Pancreas (tissue), 10 donors: ENCODE data around the gene TSC22D3. TPM values are rescaled to one million over a fixed set of nuclear protein-coding genes. Genes with fewer than 3 reads are reported as not detected.
"Not testable (repeated sequence)": the region's sequence is repeated elsewhere in the genome, so short reads cannot be mapped to it uniquely, and the experiment has no call there.

ENCODE experiments used
- ATAC-seq, 4 donors: fragments of 200-7000 bp; cut with Tn5 transposase; one replicate each; pipeline versions ENCODE4 v1.8.0 to v1.9.1; 2020; ENCODE audit warnings: mild to moderate bottlenecking in 4 of 4, moderate library complexity in 4 of 4
- DNase-seq, 6 donors: peaks; one replicate each; pipeline ENCODE4 v3.0.0-alpha.2; 2020
- FAIRE-seq: peaks from 2 replicates; lab custom pipeline; 2012; peaks lifted over from hg19 to GRCh38; lab: Jason Lieb, UNC
- H3K27ac ChIP-seq, 4 donors: fragments of 200-600 bp; sonication (generic); 1 replicate in 3 of 4; 2 replicates in 1 of 4; pipeline versions ENCODE4 v1.5.0 to v1.8.0; 2020
- H3K27me3 ChIP-seq, 4 donors: fragments of 200-600 bp; one replicate each; pipeline ENCODE4 v1.8.0; 2021
- H3K36me3 ChIP-seq, 3 donors: fragments of 200-600 bp; sonication (generic) in 1 of 3; one replicate each; pipeline versions ENCODE4 v1.5.0 to v1.8.0; 2020 to 2021
- H3K4me1 ChIP-seq, 3 donors: fragments of 200-600 bp; one replicate each; pipeline ENCODE4 v1.8.0; 2021
- H3K4me3 ChIP-seq, 4 donors: fragments of 200-600 bp; sonication (generic) in 2 of 4; one replicate each; pipeline versions ENCODE4 v1.5.0 to v1.8.0; 2020 to 2021
- H3K9me3 ChIP-seq, 4 donors: fragments of 200-600 bp; one replicate each; pipeline ENCODE4 v1.8.0; 2021
- WGBS, 2 donors: extraction: QIAGEN DNeasy Blood & Tissue Kit; methylation state at CpG; one replicate each; pipeline ENCODE4 v1.1.7; 2013; 5-methylcytosine and 5-hydroxymethylcytosine counted together
- intact Hi-C, 3 donors: fragments of 100-400 bp; cut with DNase I; formaldehyde crosslinking; loops; one replicate each; pipeline versions ENCODE4 v1.11.1 to v1.14.2; 2022
- polyA plus RNA-seq, 2 donors: library from polyadenylated mRNA; stranded (reverse); fragments of 200-250 nt; gene quantifications; one replicate each; pipeline ENCODE4 v1.2.3, GENCODE V29; 2013
- total RNA-seq, 6 donors: library from RNA; stranded (reverse); fragmentation: NEBNext Ultra II Directional in 4 of 6; extraction: Animal tissue kit (Norgen Biotek cat#: 25700) in 4 of 6; gene quantifications; one replicate each; pipeline versions ENCODE4 v1.2.1 to v1.2.4, GENCODE V29; 2021 to 2023
- TF ChIP-seq, protein P1 (sequence below), 4 donors: fragments of 200-600 bp; sonication (generic) in 3 of 4; IDR thresholded peaks; one replicate each; pipeline versions ENCODE4 v1.5.0 to v1.8.0; 2021; ENCODE audit warnings: antibody characterized with exemption in 4 of 4
- donor health status: healthy with polysubstance abuse.
- donor health status: DM: no; HTN: no; CAD: no; lungs with moderate emphysema.
- donor health status: DM: no; HTN: no; CAD: no.
- donor health status: control.
- donor health status: control.
- donor health status: Bipolar disorder and iron deficiency.
- donor health status: DM: yes; HTN: yes; CAD: no.
- donor health status: DM: no; HTN: no; CAD: no.
- donor health status: DM: no; HTN: no; CAD: no.
- donor health status: DM: yes; HTN: yes; CAD: no.

TSC22D3 gene
- total and polyA plus RNA-seq, 8 donors: 12.8 to 86.6 (median 47.3) TPM

DNA sequence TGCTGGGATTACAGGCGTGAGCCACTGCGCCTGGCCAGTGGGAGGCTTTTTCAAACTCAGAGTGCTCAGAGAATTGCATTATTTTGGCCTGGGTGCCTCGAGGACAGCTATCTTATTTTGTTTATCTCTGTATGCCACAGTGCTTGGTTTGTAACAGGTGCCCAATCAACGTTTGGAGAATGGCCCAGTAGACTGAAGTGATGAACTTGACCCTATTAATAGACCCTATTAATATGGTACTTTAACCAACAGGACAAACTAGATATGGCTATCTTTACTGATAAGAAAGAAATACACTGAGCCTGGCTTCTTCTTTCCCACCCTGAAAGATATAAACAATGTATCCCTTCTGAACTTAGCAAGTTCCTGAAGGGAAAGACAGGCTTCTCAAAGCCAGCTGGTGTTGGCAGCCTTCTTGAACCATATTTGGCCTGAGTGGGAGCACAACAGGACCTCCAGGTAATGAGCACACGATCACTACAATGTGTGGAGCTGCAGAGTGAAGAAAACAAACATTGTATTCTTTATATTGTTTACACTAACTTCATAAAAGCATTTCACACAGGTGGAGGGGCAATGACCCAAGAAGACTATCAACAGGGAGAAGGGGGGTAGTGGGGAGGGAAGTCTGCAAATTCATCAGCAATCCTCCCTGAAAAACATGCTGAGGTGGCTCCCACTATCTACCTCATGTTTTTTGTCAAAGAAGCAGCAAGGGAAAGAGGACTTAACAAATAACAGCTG lies 105.5 kb downstream of the TSC22D3 start:
- no peak for ATAC-seq
- no peak overlapping the region for H3K4me3 ChIP-seq
- no peak for FAIRE-seq
- no peaks in the 10 kb centered on the region for H3K27me3 ChIP-seq
- no peaks in the 10 kb centered on the region for H3K4me1 ChIP-seq
- intact Hi-C loops: loop anchor here in 2 of 3 donors (10.0 kb wide), 2 partner anchors 55 to 105 kb away; partner anchors contain the start of genes NCBP2L (in 1 of the 2) and TSC22D3 (in 1 of the 2)
- TF ChIP-seq, protein P1, sequence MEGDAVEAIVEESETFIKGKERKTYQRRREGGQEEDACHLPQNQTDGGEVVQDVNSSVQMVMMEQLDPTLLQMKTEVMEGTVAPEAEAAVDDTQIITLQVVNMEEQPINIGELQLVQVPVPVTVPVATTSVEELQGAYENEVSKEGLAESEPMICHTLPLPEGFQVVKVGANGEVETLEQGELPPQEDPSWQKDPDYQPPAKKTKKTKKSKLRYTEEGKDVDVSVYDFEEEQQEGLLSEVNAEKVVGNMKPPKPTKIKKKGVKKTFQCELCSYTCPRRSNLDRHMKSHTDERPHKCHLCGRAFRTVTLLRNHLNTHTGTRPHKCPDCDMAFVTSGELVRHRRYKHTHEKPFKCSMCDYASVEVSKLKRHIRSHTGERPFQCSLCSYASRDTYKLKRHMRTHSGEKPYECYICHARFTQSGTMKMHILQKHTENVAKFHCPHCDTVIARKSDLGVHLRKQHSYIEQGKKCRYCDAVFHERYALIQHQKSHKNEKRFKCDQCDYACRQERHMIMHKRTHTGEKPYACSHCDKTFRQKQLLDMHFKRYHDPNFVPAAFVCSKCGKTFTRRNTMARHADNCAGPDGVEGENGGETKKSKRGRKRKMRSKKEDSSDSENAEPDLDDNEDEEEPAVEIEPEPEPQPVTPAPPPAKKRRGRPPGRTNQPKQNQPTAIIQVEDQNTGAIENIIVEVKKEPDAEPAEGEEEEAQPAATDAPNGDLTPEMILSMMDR (IDR thresholded peaks at IDR 0.05): no peak
- DNase-seq: no peak
- no peaks in the 10 kb centered on the region for H3K36me3 ChIP-seq
- H3K27ac ChIP-seq: no peak overlapping the region
- WGBS, 2 donors: 38 to 39% methylated on average over 5 of the region's 5 CpGs
- H3K9me3 ChIP-seq: no peaks in the 10 kb centered on the region

DNA sequence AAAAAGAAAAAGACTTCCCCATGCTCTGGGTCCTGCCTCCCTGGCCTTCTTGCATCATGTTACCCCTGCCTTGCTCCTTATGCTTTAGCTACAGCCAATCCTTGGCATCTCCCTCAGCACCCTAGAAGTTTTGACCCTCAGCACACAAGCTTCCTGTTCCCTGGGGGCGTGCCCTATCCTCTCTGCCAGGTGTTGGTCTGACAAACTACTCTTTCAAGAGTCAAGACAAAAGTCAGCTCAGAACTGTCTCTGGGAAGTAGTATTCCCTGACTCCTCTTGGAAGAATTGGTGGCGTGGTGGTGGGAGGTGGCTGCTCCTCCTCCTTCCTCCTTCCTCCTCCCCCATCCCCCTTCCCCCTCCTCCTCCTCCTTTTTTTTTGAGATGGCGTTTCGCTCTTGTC lies 106.3 kb downstream of the TSC22D3 start:
- WGBS, 2 donors: 44 to 83% methylated on average over 4 of the region's 4 CpGs
- no peak overlapping the region for H3K27ac ChIP-seq
- DNase-seq (no peak), FAIRE-seq (no peak), ATAC-seq (no peak)
- no peaks in the 10 kb centered on the region for H3K4me1 ChIP-seq
- no peak overlapping the region for H3K4me3 ChIP-seq
- H3K9me3 ChIP-seq: no peaks in the 10 kb centered on the region
- H3K27me3 ChIP-seq: no peaks in the 10 kb centered on the region
- TF ChIP-seq, protein P1 (IDR thresholded peaks at IDR 0.05): no peak
- H3K36me3 ChIP-seq: no peaks in the 10 kb centered on the region
- intact Hi-C loops: loop anchor here in 1 of 3 donors (10.0 kb wide), 1 partner anchor 56 kb away; no protein-coding TSS in a partner anchor

DNA sequence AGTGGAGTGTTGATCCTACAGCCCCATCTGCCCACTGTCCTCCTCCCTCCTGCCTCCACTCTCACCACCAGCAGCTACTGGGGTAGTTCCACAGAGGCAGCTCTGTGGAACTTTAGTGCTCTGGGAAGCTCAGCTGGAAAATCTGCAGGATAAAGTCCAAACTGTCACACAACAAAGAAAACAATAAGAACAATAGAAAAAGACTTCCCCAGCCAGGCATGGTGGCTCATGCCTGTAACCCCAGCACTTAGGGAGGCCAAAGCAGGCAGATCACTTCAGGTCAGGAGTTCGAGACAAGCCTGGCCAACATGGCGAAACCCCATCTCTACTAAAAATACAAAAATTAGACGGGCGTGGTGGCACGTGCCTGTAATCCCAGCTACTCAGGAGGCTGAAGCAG lies 106.9 kb downstream of the TSC22D3 start:
- not testable (repeated sequence) for H3K4me3 ChIP-seq, H3K9me3 ChIP-seq, DNase-seq, FAIRE-seq, H3K4me1 ChIP-seq, H3K27me3 ChIP-seq, H3K27ac ChIP-seq, H3K36me3 ChIP-seq, ATAC-seq
- 72 to 94% methylated on average over 5 of the region's 5 CpGs for WGBS, 2 donors
- intact Hi-C loops: loop anchor here in 1 of 3 donors (10.0 kb wide), 1 partner anchor 56 kb away; no protein-coding TSS in a partner anchor

DNA sequence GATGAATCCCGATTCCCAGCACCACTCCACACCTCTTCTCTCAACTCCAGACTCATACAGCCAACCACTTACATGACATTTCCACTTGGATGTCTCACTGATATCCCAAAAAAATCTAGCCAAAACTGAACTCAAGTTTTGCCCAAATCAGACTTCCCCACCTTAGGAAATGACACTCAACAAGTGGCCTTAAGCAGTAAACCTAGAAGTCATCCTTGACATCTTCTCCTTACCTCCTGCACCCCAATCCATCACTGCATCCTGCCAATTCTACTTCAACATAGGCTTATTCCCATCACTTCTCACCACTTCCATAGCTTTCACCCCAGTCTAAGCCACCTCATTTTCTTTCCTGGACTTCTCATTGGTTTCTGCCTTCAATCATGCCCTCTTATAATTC lies 108.2 kb downstream of the TSC22D3 start:
- Histone ChIP-seq H3K4me1 (no peaks in the 10 kb centered on the region), H3K27me3 (no peaks in the 10 kb centered on the region), H3K4me3 (no peak overlapping the region), H3K36me3 (no peaks in the 10 kb centered on the region), H3K9me3 (no peaks in the 10 kb centered on the region), H3K27ac (no peak overlapping the region)
- intact Hi-C loops: loop anchor here in 1 of 3 donors (10.0 kb wide), 1 partner anchor 57 kb away; no protein-coding TSS in a partner anchor
- DNase-seq: no peak
- ATAC-seq: no peak
- TF ChIP-seq, protein P1 (IDR thresholded peaks at IDR 0.05): no peak
- WGBS, 2 donors: 57 to 96% methylated on average over 1 of the region's 1 CpG
- FAIRE-seq: no peak

DNA sequence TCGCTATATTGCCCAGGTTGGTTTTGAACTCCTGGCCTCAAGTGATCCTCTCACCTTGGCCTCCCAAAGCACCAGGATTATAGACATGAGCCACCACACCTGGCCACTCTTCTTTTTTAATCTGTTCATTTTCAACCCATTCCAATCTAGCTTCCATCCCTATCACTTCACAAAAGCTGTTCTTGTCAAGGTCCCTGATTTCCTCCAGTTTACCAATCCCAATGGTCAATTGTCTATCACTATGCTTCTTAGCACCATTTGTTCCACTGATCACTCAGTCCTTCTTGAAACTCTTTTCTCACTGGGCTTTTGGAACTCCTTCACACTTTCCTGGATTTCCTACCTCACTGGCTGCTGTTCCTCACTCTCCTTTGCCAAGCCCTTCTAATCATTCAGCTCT lies 108.7 kb downstream of the TSC22D3 start:
- no peaks in the 10 kb centered on the region for H3K4me1 ChIP-seq
- WGBS, 2 donors: 72 to 94% methylated on average over 1 of the region's 1 CpG
- TF ChIP-seq, protein P1 (IDR thresholded peaks at IDR 0.05): no peak
- DNase-seq (no peak), FAIRE-seq (no peak), ATAC-seq (no peak)
- H3K27me3 ChIP-seq: no peaks in the 10 kb centered on the region
- H3K36me3 ChIP-seq: no peaks in the 10 kb centered on the region
- H3K27ac ChIP-seq: no peak overlapping the region
- no peak overlapping the region for H3K4me3 ChIP-seq
- intact Hi-C loops: loop anchor here in 1 of 3 donors (10.0 kb wide), 1 partner anchor 58 kb away; no protein-coding TSS in a partner anchor
- H3K9me3 ChIP-seq: no peaks in the 10 kb centered on the region

Other genes with a start within 250 kb of the TSC22D3 start
- gene PRPS1, start 147.3 kb downstream of the TSC22D3 start, total RNA-seq: 10 to 100 TPM in 4 of 6 donors, 1 to 10 TPM in 2; 8.5 to 19.4 (median 14.1) TPM
- 10 to 100 TPM in 1 of 2 donors, 1 to 10 TPM in 1; 5.9 to 22.8 TPM for gene PRPS1, start 147.3 kb downstream of the TSC22D3 start, polyA plus RNA-seq
- gene NCBP2L, start 1.9 kb upstream of the TSC22D3 start, total RNA-seq: under 1 TPM in 3 of 6 donors, not detected in 3; 0.19 to 0.38 (median 0.20) TPM
- under 1 TPM; 0.11 to 0.28 TPM for gene NCBP2L, start 1.9 kb upstream of the TSC22D3 start, polyA plus RNA-seq
- gene MID2, start 50.1 kb upstream of the TSC22D3 start, total RNA-seq: 10 to 100 TPM in 2 of 6 donors, 1 to 10 TPM in 4; 5.7 to 11.3 (median 8.8) TPM
- 1 to 10 TPM; 1.6 to 1.9 TPM for gene MID2, start 50.1 kb upstream of the TSC22D3 start, polyA plus RNA-seq
- gene TEX13B, start 206.6 kb upstream of the TSC22D3 start, total RNA-seq: not detected
- gene TEX13B, start 206.6 kb upstream of the TSC22D3 start, polyA plus RNA-seq: not detected